ENCODE data around the gene DDX56.

- no peak for TF ChIP-seq CTCF (IDR thresholded peaks at IDR 0.05)
- no peak for TF ChIP-seq ZSCAN18 (CRISPR knock-in tag; IDR thresholded peaks at IDR 0.05)
- no peak for TF ChIP-seq FOXJ3 (CRISPR knock-in tag; IDR thresholded peaks at IDR 0.05; ENCODE audit: borderline replicate concordance)
- no peak for TF ChIP-seq USF2 (CRISPR knock-in tag; IDR thresholded peaks at IDR 0.05)
- TF ChIP-seq SP1 (CRISPR knock-in tag; conservative IDR thresholded peaks at IDR 0.05): no peak
- no peak for TF ChIP-seq HMGXB4 (CRISPR knock-in tag; IDR thresholded peaks at IDR 0.05)
- no peak for TF ChIP-seq USF1 (CRISPR knock-in tag; IDR thresholded peaks at IDR 0.05)
- TF ChIP-seq ATF1 (CRISPR knock-in tag; IDR thresholded peaks at IDR 0.05): no peak
- TF ChIP-seq E2F1 (CRISPR knock-in tag; IDR thresholded peaks at IDR 0.05): no peak
- TF ChIP-seq CBFB (CRISPR knock-in tag; IDR thresholded peaks at IDR 0.05; ENCODE audit: low read depth): no peak
Measured at GRCh38 chr7:44616545-44616944, 42.8 kb upstream of the DDX56 start.

Measured in WTC11 (cell line).